GM23338 (cell line): ENCODE measurements around the gene SFXN5. TPM values are rescaled to one million over a fixed set of nuclear protein-coding genes. Genes with fewer than 3 reads are reported as not detected.
A peak's percentile ranks its signal among the peaks of the same experiment; 100 is the strongest.

Experiments used
- ATAC-seq: fragments of 200-7000 bp; cut with Tn5 transposase; 3 replicates; pipeline ENCODE4 v1.9.1; 2020
- DNase-seq: peaks from one replicate; pipeline ENCODE4 v3.0.0-alpha.2; 2015; ENCODE audit warnings: low spot score
- H2AFZ ChIP-seq: fragments of 200-600 bp; sonication (generic); 2 replicates; pipeline ENCODE4 v1.8.0; 2016; ENCODE audit warnings: antibody characterized with exemption, mild to moderate bottlenecking, moderate library complexity
- H3F3A ChIP-seq: fragments of 200-600 bp; sonication (generic); replicated peaks from 2 replicates; pipeline ENCODE4 v1.8.0; 2017; ENCODE audit warnings: antibody characterized with exemption, mixed run types, low read depth
- H3K27ac ChIP-seq: fragments of 200-600 bp; sonication (generic); 2 replicates; pipeline ENCODE4 v1.6.1; 2016; ENCODE audit warnings: low read depth
- H3K27me3 ChIP-seq: fragments of 200-600 bp; sonication (generic); 2 replicates; pipeline ENCODE4 v1.8.0; 2016; ENCODE audit warnings: mild to moderate bottlenecking, mixed run types, moderate library complexity; ENCODE audit not compliant: insufficient read depth
- H3K36me3 ChIP-seq: fragments of 200-600 bp; sonication (generic); 2 replicates; pipeline ENCODE4 v1.8.0; 2016; ENCODE audit warnings: mild to moderate bottlenecking; ENCODE audit not compliant: insufficient read depth
- H3K4me1 ChIP-seq: fragments of 200-600 bp; sonication (generic); 2 replicates; pipeline ENCODE4 v1.8.0; 2016; ENCODE audit warnings: mild to moderate bottlenecking, moderate library complexity; ENCODE audit not compliant: insufficient read depth
- H3K4me2 ChIP-seq: fragments of 200-600 bp; sonication (generic); 2 replicates; pipeline ENCODE4 v1.7.1; 2017; ENCODE audit warnings: mixed run types
- H3K4me3 ChIP-seq: fragments of 200-600 bp; sonication (generic); 2 replicates; pipeline ENCODE4 v1.6.1; 2016; ENCODE audit warnings: mixed run types
- H3K79me2 ChIP-seq: fragments of 200-600 bp; sonication (generic); replicated peaks from 2 replicates; pipeline ENCODE4 v1.8.0; 2017; ENCODE audit warnings: mild to moderate bottlenecking; ENCODE audit not compliant: insufficient read depth
- H3K9me2 ChIP-seq: fragments of 200-600 bp; sonication (generic); 2 replicates; pipeline ENCODE4 v1.8.0; 2017; ENCODE audit not compliant: insufficient read depth
- H4K20me1 ChIP-seq: fragments of 200-600 bp; sonication (generic); replicated peaks from 2 replicates; pipeline ENCODE4 v1.8.0; 2017; ENCODE audit warnings: mild to moderate bottlenecking; ENCODE audit not compliant: insufficient read depth
- H3K27ac Mint-ChIP-seq: 2 replicates; pipeline ENCODE4 v1.8.0; 2020; ENCODE audit warnings: inconsistent platforms, mild to moderate bottlenecking, moderate library complexity, mixed read lengths
- H3K27me3 Mint-ChIP-seq: 3 replicates; pipeline ENCODE4 v1.8.0; 2022; ENCODE audit warnings: low read depth, mild to moderate bottlenecking, moderate library complexity, mixed read lengths, inconsistent platforms; ENCODE audit not compliant: insufficient read depth, poor library complexity
- H3K36me3 Mint-ChIP-seq: 3 replicates; pipeline ENCODE4 v1.8.0; 2021; ENCODE audit warnings: low read depth, mild to moderate bottlenecking, inconsistent platforms, moderate library complexity, mixed read lengths
- H3K4me1 Mint-ChIP-seq: 3 replicates; pipeline ENCODE4 v1.8.0; 2020; ENCODE audit warnings: mild to moderate bottlenecking, inconsistent platforms, mixed read lengths
- H3K4me3 Mint-ChIP-seq: 3 replicates; pipeline ENCODE4 v1.8.0; 2021; ENCODE audit warnings: moderate library complexity, mild to moderate bottlenecking, inconsistent platforms, mixed read lengths
- H3K9me3 Mint-ChIP-seq: 3 replicates; pipeline ENCODE4 v1.8.0; 2020; ENCODE audit warnings: moderate library complexity, mild to moderate bottlenecking, inconsistent platforms, mixed read lengths
- CREB1 ChIP-seq: fragments of 250-450 bp; sonication (Bioruptor Pico); IDR thresholded peaks from 2 replicates; pipeline ENCODE4 v1.5.0; 2020; ENCODE audit warnings: low read depth, mild to moderate bottlenecking, moderate library complexity
- EZH2 ChIP-seq: fragments of 200-600 bp; sonication (generic); IDR thresholded peaks from one replicate; pipeline ENCODE4 v1.8.0; 2017; ENCODE audit warnings: antibody characterized with exemption, mild to moderate bottlenecking, low read depth; ENCODE audit not compliant: unreplicated experiment
- EZH2phosphoT487 ChIP-seq: fragments of 200-600 bp; sonication (generic); IDR thresholded peaks from one replicate; pipeline ENCODE4 v1.8.1; 2018; ENCODE audit warnings: antibody characterized with exemption; ENCODE audit not compliant: unreplicated experiment
- ZNF331 ChIP-seq: fragments of 250-450 bp; sonication (Bioruptor Pico); IDR thresholded peaks from 2 replicates; pipeline ENCODE4 v1.5.0; 2020; ENCODE audit warnings: low read depth, mild to moderate bottlenecking, moderate library complexity
- ZNF462 ChIP-seq: fragments of 250-450 bp; sonication (Bioruptor Pico); IDR thresholded peaks from 2 replicates; pipeline ENCODE4 v1.5.0; 2020; ENCODE audit warnings: mild to moderate bottlenecking, moderate library complexity
- polyA plus RNA-seq: library from polyadenylated mRNA; unstranded; fragments of >200 nt; fragmentation: Nextera tagmentation; extraction: Ambion mirVana; gene quantifications from 2 replicates; pipeline ENCODE4 v1.2.1, GENCODE V29; 2016
- total RNA-seq: library from RNA; depleted of rRNA; stranded (reverse); fragments of >200 nt; shearing (Covaris generic); gene quantifications from 2 replicates; pipeline ENCODE4 v1.2.3, GENCODE V29; 2014
- TF ChIP-seq, protein P1 (sequence below): IDR thresholded peaks from one replicate; pipeline ENCODE4 v1.6.1; 2018; ENCODE audit warnings: antibody characterized with exemption; ENCODE audit not compliant: unreplicated experiment

The SFXN5 gene
- total and polyA plus RNA-seq, 2 experiments from 2014 or later, result 23.6 to 25.8 TPM

DNA sequence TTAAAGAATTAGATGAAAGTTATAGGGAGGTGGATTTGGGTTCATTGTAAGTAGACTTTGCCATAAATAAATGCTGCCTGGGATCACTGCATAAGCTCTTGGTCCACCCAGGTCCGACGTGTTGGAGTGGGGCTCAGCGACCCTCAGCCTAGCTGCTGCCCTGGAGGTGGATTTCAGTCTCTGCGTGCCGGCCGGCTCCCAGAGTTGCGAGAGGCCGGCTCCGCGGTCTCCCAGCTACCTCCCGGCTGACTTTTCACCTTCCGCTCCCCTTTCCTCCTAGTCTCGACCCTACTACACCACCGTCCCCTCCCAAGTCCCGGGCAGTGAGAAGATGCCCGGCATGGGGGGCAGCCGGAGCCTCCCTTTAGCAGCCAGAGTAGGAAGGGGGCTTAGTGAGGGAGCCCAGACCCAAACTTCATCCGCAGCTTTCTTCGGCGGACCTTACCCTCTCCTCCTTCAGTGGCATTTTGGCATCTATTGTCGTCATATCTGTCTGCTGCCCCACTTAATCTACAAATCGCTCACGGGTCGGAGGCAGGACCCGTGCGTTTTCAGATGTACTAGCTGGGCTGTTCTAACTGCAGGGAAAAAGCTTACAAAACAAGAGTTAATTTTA lies 146.1 kb downstream of the SFXN5 start:
- H3K9me2 ChIP-seq, result no peaks in the 10 kb centered on the region
- Mint-ChIP-seq H3K27ac (no peak overlapping the region), H3K4me3 (peak overlapping the region; percentile 63), H3K27me3 (no peaks in the 10 kb centered on the region), H3K4me1 (peaks cover 21% of the 10 kb centered on the region), H3K36me3 (peaks cover 4% of the 10 kb centered on the region; the same call in 1 of the 3 replicates), H3K9me3 (no peaks in the 10 kb centered on the region)
- peaks cover 45% of the 10 kb centered on the region for H3K4me1 ChIP-seq
- H4K20me1 ChIP-seq, result peaks cover 9% of the 10 kb centered on the region; the same call in 1 of the 2 replicates
- no peaks in the 10 kb centered on the region for H3K79me2 ChIP-seq
- H2AFZ ChIP-seq, result no peak overlapping the region
- no peak overlapping the region for H3K27ac ChIP-seq
- H3K4me2 ChIP-seq, result peak overlapping the region; percentile 87
- peak; percentile 7 for ATAC-seq
- H3K4me3 ChIP-seq, result peak overlapping the region; percentile 62
- no peaks in the 10 kb centered on the region for H3K36me3 ChIP-seq
- DNase-seq, result peak; percentile 70
- peaks cover 100% of the 10 kb centered on the region for H3K27me3 ChIP-seq
- peaks cover 21% of the 10 kb centered on the region for H3F3A ChIP-seq
- TF ChIP-seq ZNF462 (no peak), EZH2phosphoT487 (peak; percentile 78), CREB1 (CRISPR knock-in tag) (no peak), EZH2 (peak; percentile 91), ZNF331 (CRISPR knock-in tag) (no peak)
- TF ChIP-seq, protein P1, sequence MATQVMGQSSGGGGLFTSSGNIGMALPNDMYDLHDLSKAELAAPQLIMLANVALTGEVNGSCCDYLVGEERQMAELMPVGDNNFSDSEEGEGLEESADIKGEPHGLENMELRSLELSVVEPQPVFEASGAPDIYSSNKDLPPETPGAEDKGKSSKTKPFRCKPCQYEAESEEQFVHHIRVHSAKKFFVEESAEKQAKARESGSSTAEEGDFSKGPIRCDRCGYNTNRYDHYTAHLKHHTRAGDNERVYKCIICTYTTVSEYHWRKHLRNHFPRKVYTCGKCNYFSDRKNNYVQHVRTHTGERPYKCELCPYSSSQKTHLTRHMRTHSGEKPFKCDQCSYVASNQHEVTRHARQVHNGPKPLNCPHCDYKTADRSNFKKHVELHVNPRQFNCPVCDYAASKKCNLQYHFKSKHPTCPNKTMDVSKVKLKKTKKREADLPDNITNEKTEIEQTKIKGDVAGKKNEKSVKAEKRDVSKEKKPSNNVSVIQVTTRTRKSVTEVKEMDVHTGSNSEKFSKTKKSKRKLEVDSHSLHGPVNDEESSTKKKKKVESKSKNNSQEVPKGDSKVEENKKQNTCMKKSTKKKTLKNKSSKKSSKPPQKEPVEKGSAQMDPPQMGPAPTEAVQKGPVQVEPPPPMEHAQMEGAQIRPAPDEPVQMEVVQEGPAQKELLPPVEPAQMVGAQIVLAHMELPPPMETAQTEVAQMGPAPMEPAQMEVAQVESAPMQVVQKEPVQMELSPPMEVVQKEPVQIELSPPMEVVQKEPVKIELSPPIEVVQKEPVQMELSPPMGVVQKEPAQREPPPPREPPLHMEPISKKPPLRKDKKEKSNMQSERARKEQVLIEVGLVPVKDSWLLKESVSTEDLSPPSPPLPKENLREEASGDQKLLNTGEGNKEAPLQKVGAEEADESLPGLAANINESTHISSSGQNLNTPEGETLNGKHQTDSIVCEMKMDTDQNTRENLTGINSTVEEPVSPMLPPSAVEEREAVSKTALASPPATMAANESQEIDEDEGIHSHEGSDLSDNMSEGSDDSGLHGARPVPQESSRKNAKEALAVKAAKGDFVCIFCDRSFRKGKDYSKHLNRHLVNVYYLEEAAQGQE, result no peak
